ENCODE results near the gene ZC3H11A. TPM values are rescaled to one million over a fixed set of nuclear protein-coding genes. Genes with fewer than 3 reads are reported as not detected.
"Not testable (repeated sequence)": the region's sequence is repeated elsewhere in the genome, so short reads cannot be mapped to it uniquely, and the experiment has no call there.

Gene ZC3H11A
- total RNA-seq, 1 experiment from 2014 or later: 95.9 TPM

- WGBS (ENCODE audit: extremely low coverage, insufficient read length, low lambda C conversion rate): no CpG with 5 or more reads among the region's 2 CpGs
- no peaks in the 10 kb centered on the region for H4K20me1 ChIP-seq (ENCODE audit: control insufficient read depth, insufficient read depth, insufficient read length)
- H3K36me3 Mint-ChIP-seq (ENCODE audit: insufficient read depth in 1 of 3, low read depth in 3 of 3): peaks cover 12 to 14% (median 13%) of the 10 kb centered on the region in 3 experiments
Measured at GRCh38 chr1:203792486-203792885, 2.9 kb upstream of the ZC3H11A start.

GRCh38 chr1:203793561-203793960 lies 1.9 kb upstream of the ZC3H11A start:
- H3K14ac ChIP-seq (ENCODE audit: insufficient read depth, low read length); H3K27me3 Mint-ChIP-seq (ENCODE audit: low read depth); H3K27ac ChIP-seq (ENCODE audit: insufficient read length, low read depth, low read length); DNase-seq; H3K27ac Mint-ChIP-seq; H2AK5ac ChIP-seq (ENCODE audit: insufficient read length, low read length); H4K91ac ChIP-seq (ENCODE audit: insufficient read length, low read depth, low read length); H4K8ac ChIP-seq (replicated peaks; ENCODE audit: insufficient read length, low read depth, low read length); H2BK5ac ChIP-seq (ENCODE audit: insufficient read length, low read length); H3T11ph ChIP-seq (ENCODE audit: low read length); H2BK12ac ChIP-seq (ENCODE audit: insufficient read length, low read depth, low read length); H3K23me2 ChIP-seq (ENCODE audit: insufficient read length, low read depth, low read length, poor library complexity, severe bottlenecking); H3K27me3 ChIP-seq (ENCODE audit: insufficient read depth, low read length); H3K4me3 Mint-ChIP-seq; H2AFZ ChIP-seq (ENCODE audit: low read length); H3K4ac ChIP-seq (ENCODE audit: low read depth, low read length); H3K4me2 ChIP-seq (ENCODE audit: insufficient read depth, insufficient read length, low read length); H3K9me3 ChIP-seq (ENCODE audit: control insufficient read depth, low read depth, low read length); H4K20me1 ChIP-seq (ENCODE audit: control insufficient read depth, insufficient read depth, insufficient read length); H3K18ac ChIP-seq (ENCODE audit: insufficient read length, low read depth, low read length); H3K56ac ChIP-seq (ENCODE audit: insufficient read length, low read depth, low read length); H3K23ac ChIP-seq (ENCODE audit: insufficient read length, low read depth, low read length); H2BK20ac ChIP-seq (ENCODE audit: low read depth, low read length, poor library complexity, severe bottlenecking); H2BK120ac ChIP-seq (ENCODE audit: low read depth, low read length, poor library complexity, severe bottlenecking); H2BK15ac ChIP-seq (ENCODE audit: low read depth, low read length); H3K9ac ChIP-seq (ENCODE audit: extremely low read depth, insufficient read length, low read length); H4K5ac ChIP-seq (ENCODE audit: insufficient read length, low read depth, low read length); H3K4me1 ChIP-seq (ENCODE audit: insufficient read depth, low read length); H3K79me1 ChIP-seq (ENCODE audit: insufficient read depth, low read depth, low read length, poor library complexity, severe bottlenecking): not testable (repeated sequence)
- H3K4me1 Mint-ChIP-seq: peaks cover 42 to 47% of the 10 kb centered on the region in 2 experiments
- no CpG with 5 or more reads among the region's 7 CpGs for WGBS (ENCODE audit: extremely low coverage, insufficient read length, low lambda C conversion rate)
- peaks cover 13 to 22% of the 10 kb centered on the region in 2 experiments; a peak in 4 of 5 replicates for H3K9me3 Mint-ChIP-seq
- peaks cover 19% of the 10 kb centered on the region; the same call in 1 of the 2 replicates for H3K79me2 ChIP-seq (ENCODE audit: insufficient read depth, low read length)
- H3K36me3 Mint-ChIP-seq (ENCODE audit: insufficient read depth in 1 of 3, low read depth in 3 of 3): peaks cover 23 to 24% (median 24%) of the 10 kb centered on the region in 3 experiments

More at GRCh38 chr1:203792486-203792885, 2.9 kb upstream of the ZC3H11A start:
- DNase-seq: no peak
- H3K23ac ChIP-seq (ENCODE audit: insufficient read length, low read depth, low read length): no peak overlapping the region
- no peaks in the 10 kb centered on the region for H3K79me1 ChIP-seq (ENCODE audit: insufficient read depth, low read depth, low read length, poor library complexity, severe bottlenecking)
- H2AK5ac ChIP-seq (ENCODE audit: insufficient read length, low read length): no peak overlapping the region
- H3K18ac ChIP-seq (ENCODE audit: insufficient read length, low read depth, low read length): no peak overlapping the region
- no peak overlapping the region for H2BK120ac ChIP-seq (ENCODE audit: low read depth, low read length, poor library complexity, severe bottlenecking)
- H3K14ac ChIP-seq (ENCODE audit: insufficient read depth, low read length): no peak overlapping the region
- H3K4me3 Mint-ChIP-seq: no peak overlapping the region
- H4K5ac ChIP-seq (ENCODE audit: insufficient read length, low read depth, low read length): no peak overlapping the region
- no peak overlapping the region for H3T11ph ChIP-seq (ENCODE audit: low read length)
- no peak overlapping the region for H3K56ac ChIP-seq (ENCODE audit: insufficient read length, low read depth, low read length)
- H3K79me2 ChIP-seq (ENCODE audit: insufficient read depth, low read length): peaks cover 8% of the 10 kb centered on the region; the same call in 1 of the 2 replicates
- H2BK20ac ChIP-seq (ENCODE audit: low read depth, low read length, poor library complexity, severe bottlenecking): no peak overlapping the region
- no peak overlapping the region for H4K91ac ChIP-seq (ENCODE audit: insufficient read length, low read depth, low read length)
- peaks cover 4% of the 10 kb centered on the region; the same call in 1 of the 2 replicates for H3K4me1 ChIP-seq (ENCODE audit: insufficient read depth, low read length)
- H3K27me3 ChIP-seq (ENCODE audit: insufficient read depth, low read length): no peaks in the 10 kb centered on the region
- H3K9me3 ChIP-seq (ENCODE audit: control insufficient read depth, low read depth, low read length): no peaks in the 10 kb centered on the region
- H3K27ac ChIP-seq (ENCODE audit: insufficient read length, low read depth, low read length): no peak overlapping the region
- H3K23me2 ChIP-seq (ENCODE audit: insufficient read length, low read depth, low read length, poor library complexity, severe bottlenecking): no peaks in the 10 kb centered on the region
- H2AFZ ChIP-seq (ENCODE audit: low read length): no peak overlapping the region
- H3K4me1 Mint-ChIP-seq: peaks cover 41 to 44% of the 10 kb centered on the region in 2 experiments
- H3K9me3 Mint-ChIP-seq: peaks cover 2 to 11% of the 10 kb centered on the region in 2 experiments; a peak in 4 of 5 replicates
- no peak overlapping the region for H3K4ac ChIP-seq (ENCODE audit: low read depth, low read length)
- no peak overlapping the region for H3K9ac ChIP-seq (ENCODE audit: extremely low read depth, insufficient read length, low read length)
- no peak overlapping the region for H2BK15ac ChIP-seq (ENCODE audit: low read depth, low read length)
- no peak overlapping the region for H3K4me2 ChIP-seq (ENCODE audit: insufficient read depth, insufficient read length, low read length)
- no peaks in the 10 kb centered on the region; the same call in 1 of the 2 replicates for H3K27me3 Mint-ChIP-seq (ENCODE audit: low read depth)
- H4K8ac ChIP-seq (replicated peaks; ENCODE audit: insufficient read length, low read depth, low read length): no peak overlapping the region
- H2BK5ac ChIP-seq (ENCODE audit: insufficient read length, low read length): no peak overlapping the region
- no peak overlapping the region for H2BK12ac ChIP-seq (ENCODE audit: insufficient read length, low read depth, low read length)
- no peak overlapping the region for H3K27ac Mint-ChIP-seq
- TF ChIP-seq CTCF (conservative IDR thresholded peaks at IDR 0.05): no peak

Data from H9 (cell line).